Endothelial cell of umbilical vein (primary cell): Measurements from ENCODE around the gene CSN1S1. TPM values are rescaled to one million over a fixed set of nuclear protein-coding genes. Genes with fewer than 3 reads are reported as not detected.

Experiments used
- BruUV-seq: library from RNA; stranded (reverse); fragments of 400-500 nt; replicated peaks from 2 replicates; lab custom pipeline; 2021; lab: Mats Ljungman, UMichigan
- CTCF ChIA-PET: fragments of 300-600, 350-600 bp; sonication (Branson Sonifier 250); formaldehyde crosslinking; loops from one replicate; lab custom pipeline; 2021; ENCODE audit warnings: antibody characterized with exemption, inconsistent platforms; lab: Charles Lee
- POLR2A ChIA-PET: fragments of 300-600, 350-600 bp; sonication (Branson Sonifier 250); formaldehyde crosslinking; loops from one replicate; lab custom pipeline; 2021; ENCODE audit warnings: antibody characterized with exemption, inconsistent platforms; lab: Charles Lee
- DNase-seq: peaks from one replicate; pipeline ENCODE4 v3.0.0-alpha.2; 2011; ENCODE audit warnings: low read depth, low spot score
- FAIRE-seq: peaks from 2 replicates; lab custom pipeline; 2011; peaks lifted over from hg19 to GRCh38; lab: Jason Lieb, UNC
- H2AFZ ChIP-seq: 2 replicates; pipeline ENCODE4 v1.6.0; 2012; ENCODE audit warnings: low read depth, low read length, control low read depth, inconsistent platforms
- H3K27ac ChIP-seq: 2 replicates; pipeline ENCODE4 v1.5.1; 2011; ENCODE audit warnings: low read depth, mild to moderate bottlenecking, control low read depth, low read length, moderate library complexity; ENCODE audit not compliant: insufficient read depth
- H3K27me3 ChIP-seq, 2 experiments: 2 replicates each; pipeline versions ENCODE4 v1.6.0 to v1.6.1; 2011; ENCODE audit warnings: low read length in 2 of 2, mixed read lengths in 1 of 2; ENCODE audit not compliant: control insufficient read depth in 2 of 2, insufficient read depth in 2 of 2
- H3K36me3 ChIP-seq, 2 experiments: 2 replicates in 1 of 2; 3 replicates in 1 of 2; pipeline ENCODE4 v1.5.1; 2011; ENCODE audit warnings: low read length in 2 of 2, mild to moderate bottlenecking in 1 of 2, moderate library complexity in 1 of 2; ENCODE audit not compliant: control insufficient read depth in 2 of 2, insufficient read depth in 2 of 2; ENCODE audit errors: extremely low read depth in 1 of 2
- H3K4me1 ChIP-seq: 3 replicates; pipeline ENCODE4 v1.5.1; 2011; ENCODE audit warnings: mild to moderate bottlenecking, low read length; ENCODE audit not compliant: control insufficient read depth, insufficient read depth; ENCODE audit errors: extremely low read depth
- H3K4me2 ChIP-seq: 2 replicates; pipeline ENCODE4 v1.6.1; 2011; ENCODE audit warnings: low read length, control low read depth, mixed read lengths; ENCODE audit not compliant: insufficient read depth
- H3K4me3 ChIP-seq, 3 experiments: fragments of 200-600 bp in 1 of 3; sonication (generic), shearing (Covaris generic) in 1 of 3; replicated peaks in 1 of 3; 2 replicates each; pipeline ENCODE4 v1.5.1; 2011 to 2016; ENCODE audit warnings: control low read depth in 3 of 3, low read length in 3 of 3, mild to moderate bottlenecking in 2 of 3, inconsistent platforms in 1 of 3, low read depth in 1 of 3, moderate library complexity in 1 of 3; ENCODE audit not compliant: insufficient read depth in 1 of 3
- H3K79me2 ChIP-seq: 2 replicates; pipeline ENCODE4 v1.6.0; 2012; ENCODE audit warnings: low read length, inconsistent platforms; ENCODE audit not compliant: control insufficient read depth, insufficient read depth
- H3K9ac ChIP-seq: replicated peaks from 2 replicates; pipeline ENCODE3; 2011; ENCODE audit warnings: low read length, control low read depth; ENCODE audit not compliant: insufficient read depth; ENCODE audit errors: extremely low read depth
- H3K9me1 ChIP-seq: replicated peaks from 3 replicates; pipeline ENCODE4 v1.6.0; 2011; ENCODE audit warnings: mild to moderate bottlenecking, low read length; ENCODE audit not compliant: control insufficient read depth, insufficient read depth; ENCODE audit errors: extremely low read depth
- H3K9me3 ChIP-seq: replicated peaks from 2 replicates; pipeline ENCODE4 v1.5.1; 2012; ENCODE audit warnings: low read length, inconsistent platforms; ENCODE audit not compliant: control insufficient read depth, insufficient read depth
- H4K20me1 ChIP-seq: replicated peaks from 2 replicates; pipeline ENCODE3; 2011; ENCODE audit warnings: mild to moderate bottlenecking, low read length; ENCODE audit not compliant: control insufficient read depth, insufficient read depth; ENCODE audit errors: extremely low read depth
- CTCF ChIP-seq, 2 donors: IDR thresholded peaks; 1 replicate in 1 of 2; 2 replicates in 1 of 2; pipeline ENCODE4 v1.5.1; 2011; ENCODE audit warnings: low read length in 2 of 2, mild to moderate bottlenecking in 2 of 2, moderate library complexity in 2 of 2, control low read depth in 1 of 2, inconsistent platforms in 1 of 2, low read depth in 1 of 2; ENCODE audit not compliant: insufficient read depth in 1 of 2; ENCODE audit errors: extremely low read depth in 1 of 2
- EZH2 ChIP-seq: IDR thresholded peaks from 2 replicates; pipeline ENCODE4 v1.6.1; 2012; ENCODE audit warnings: borderline replicate concordance, low read depth, mild to moderate bottlenecking, moderate library complexity, low read length, inconsistent platforms; ENCODE audit not compliant: severe bottlenecking
- FOS ChIP-seq: IDR thresholded peaks from 2 replicates; pipeline ENCODE4 v1.6.1; 2011; ENCODE audit warnings: mild to moderate bottlenecking, low read length, moderate library complexity, borderline replicate concordance; ENCODE audit not compliant: insufficient read depth
- GATA2 ChIP-seq: IDR thresholded peaks from 2 replicates; pipeline ENCODE4 v1.7.0; 2011; ENCODE audit warnings: low read depth, mild to moderate bottlenecking, moderate library complexity, mixed read lengths, low read length; ENCODE audit not compliant: insufficient read length, insufficient read depth
- JUN ChIP-seq: IDR thresholded peaks from 2 replicates; pipeline ENCODE4 v1.6.1; 2011; ENCODE audit warnings: borderline replicate concordance, low read depth; ENCODE audit not compliant: insufficient read length, insufficient read depth
- MAX ChIP-seq: IDR thresholded peaks from 2 replicates; pipeline ENCODE4 v1.6.1; 2011; ENCODE audit not compliant: insufficient read depth, insufficient read length
- MYC ChIP-seq: IDR thresholded peaks from one replicate; pipeline ENCODE4 v1.6.1; 2011; ENCODE audit warnings: mild to moderate bottlenecking, low read depth, low read length
- POLR2A ChIP-seq: IDR thresholded peaks from 2 replicates; pipeline ENCODE4 v1.6.1; 2012; ENCODE audit warnings: low read depth, mild to moderate bottlenecking, control low read depth, low read length
- POLR2AphosphoS5 ChIP-seq: IDR thresholded peaks from 2 replicates; pipeline ENCODE4 v1.6.1; 2012; ENCODE audit warnings: low read depth, mild to moderate bottlenecking, control low read depth, low read length, moderate library complexity; ENCODE audit not compliant: insufficient read depth
- dilution Hi-C: fragments of 300-500 bp; cut with MboI; formaldehyde crosslinking; loops from one replicate; pipeline ENCODE4 v1.15.0; 2019; ENCODE audit warnings: low sequenced_read_pairs; ENCODE audit not compliant: extremely low pct_ligation_motif_present
- intact Hi-C: fragments of 100-400 bp; cut with micrococcal nuclease; formaldehyde crosslinking; loops from one replicate; pipeline ENCODE4 v1.10.0; 2022
- polyA plus RNA-seq, 4 experiments: library from polyadenylated mRNA; depleted of rRNA in 3 of 4; stranded (reverse) in 3 of 4; unstranded in 1 of 4; fragments of >200 nt; gene quantifications; 2 replicates each; pipeline versions ENCODE4 v1.2.1 to v1.2.3, GENCODE V29; 2011 to 2012; ENCODE audit warnings: missing spikeins in 1 of 4
- total RNA-seq: library from RNA; stranded (reverse); gene quantifications from 2 replicates; pipeline ENCODE4 v1.2.3, GENCODE V29; 2021

CSN1S1 gene
- total and polyA plus RNA-seq, 2 donors (not counting 3 experiments of a cell fraction or from before 2014, with no cell fraction given): not detected

GRCh38 chr4:69986663-69987062 is 55.8 kb downstream of the CSN1S1 start:
- BruUV-seq: no TSS peak
- H2AFZ ChIP-seq: no peak overlapping the region
- no peak overlapping the region for H3K9ac ChIP-seq
- no peaks in the 10 kb centered on the region for H3K9me3 ChIP-seq
- no peaks in the 10 kb centered on the region for H3K36me3 ChIP-seq
- H3K4me1 ChIP-seq: no peaks in the 10 kb centered on the region
- dilution Hi-C loops (no loop called here), intact Hi-C loops (no loop called here)
- no peak overlapping the region for H3K4me3 ChIP-seq
- CTCF ChIA-PET: no interaction called here
- H3K27ac ChIP-seq: no peak overlapping the region
- DNase-seq (no peak), FAIRE-seq (no peak)
- no peaks in the 10 kb centered on the region for H4K20me1 ChIP-seq
- no peak overlapping the region for H3K4me2 ChIP-seq
- H3K27me3 ChIP-seq: peaks cover 2% of the 10 kb centered on the region in 2 experiments
- no peaks in the 10 kb centered on the region for H3K79me2 ChIP-seq
- H3K9me1 ChIP-seq: no peaks in the 10 kb centered on the region
- POLR2A ChIA-PET: no interaction called here
- no peak for TF ChIP-seq GATA2
- TF ChIP-seq MYC: no peak
- no peak for TF ChIP-seq MAX
- TF ChIP-seq CTCF (IDR thresholded peaks at IDR 0.05; ENCODE audit: extremely low read depth in 1 of 2, insufficient read depth in 1 of 2, low read depth in 1 of 2, low read length in 2 of 2): no peak
- TF ChIP-seq JUN: no peak
- TF ChIP-seq POLR2A: no peak
- TF ChIP-seq FOS: no peak
- TF ChIP-seq POLR2AphosphoS5: no peak
- TF ChIP-seq EZH2: no peak
